ENCODE measurements around the gene PACRG. TPM values are rescaled to one million over a fixed set of nuclear protein-coding genes. Genes with fewer than 3 reads are reported as not detected.
A peak's percentile ranks its signal among the peaks of the same experiment; 100 is the strongest.

Gene PACRG
- polyA plus RNA-seq, 2 of the 4 experiments (the other 2 are of a cell fraction) = 0.14 to 0.30 TPM

GRCh38 chr6:162814426-162814973 is 86.7 kb downstream of the PACRG start (continued):
- TF ChIP-seq ATOH8 (CRISPR knock-in tag; IDR thresholded peaks at IDR 0.05; ENCODE audit: low read depth) (no peak), HOXB13 (CRISPR knock-in tag; IDR thresholded peaks at IDR 0.05; ENCODE audit: low read depth) (no peak), USF2 (IDR thresholded peaks at IDR 0.05) (no peak), NFE2L2 (conservative IDR thresholded peaks at IDR 0.05; ENCODE audit: low read length) (no peak)

GRCh38 chr6:162817196-162817595 is 89.4 kb downstream of the PACRG start:
- Histone ChIP-seq H3K27ac (no peak overlapping the region), H3K9me3 (no peaks in the 10 kb centered on the region), H3K4me2 (no peak overlapping the region), H3K4me1 (no peaks in the 10 kb centered on the region), H3K4me3 (no peak overlapping the region)
- 17% methylated on average over 6 of the region's 6 CpGs for WGBS (ENCODE audit: missing lambda C conversion rate)
- no peak for DNase-seq (ENCODE audit: low read depth in 1 of 2, low spot score in 1 of 2)
- FAIRE-seq = no peak
- ChIA-PET CTCF (no interaction called here), POLR2A (no interaction called here)
- TF ChIP-seq POLR2AphosphoS2 (conservative IDR thresholded peaks at IDR 0.05; ENCODE audit: low read length) (no peak), ZC3H11A (IDR thresholded peaks at IDR 0.05) (no peak), KDM5A (IDR thresholded peaks at IDR 0.05) (no peak), MAX (IDR thresholded peaks at IDR 0.05) (no peak), CBX2 (IDR thresholded peaks at IDR 0.05; ENCODE audit: borderline replicate concordance, low read depth) (no peak), FOSL2 (IDR thresholded peaks at IDR 0.05) (no peak), FOSL2 (CRISPR knock-in tag; IDR thresholded peaks at IDR 0.05) (no peak), NFE2L2 (conservative IDR thresholded peaks at IDR 0.05; ENCODE audit: low read length) (no peak), EHMT2 (IDR thresholded peaks at IDR 0.05; ENCODE audit: low read depth) (no peak), MAZ (IDR thresholded peaks at IDR 0.05; ENCODE audit: borderline replicate concordance, low read depth, low read length) (no peak), RCOR1 (IDR thresholded peaks at IDR 0.05; ENCODE audit: low read depth, low read length) (no peak), SMC3 (IDR thresholded peaks at IDR 0.05) (no peak), HES2 (IDR thresholded peaks at IDR 0.05) (no peak), TP53 (CRISPR knock-in tag; IDR thresholded peaks at IDR 0.05) (no peak), CHD4 (IDR thresholded peaks at IDR 0.05; ENCODE audit: borderline replicate concordance) (no peak), BCL3 (IDR thresholded peaks at IDR 0.05) (no peak), POLR2A (IDR thresholded peaks at IDR 0.05; ENCODE audit: low read length) (no peak), HOXB5 (CRISPR knock-in tag; IDR thresholded peaks at IDR 0.05) (no peak), USF2 (IDR thresholded peaks at IDR 0.05) (no peak), GATA3 (IDR thresholded peaks at IDR 0.05; ENCODE audit: borderline replicate concordance) (no peak)
- ATAC-seq = no peak

GRCh38 chr6:162819284-162819683 is 91.5 kb downstream of the PACRG start:
- ChIA-PET POLR2A (no interaction called here), CTCF (no interaction called here)
- no peak for TF ChIP-seq ZSCAN20 (CRISPR knock-in tag; IDR thresholded peaks at IDR 0.05)
- TF ChIP-seq MAFK (IDR thresholded peaks at IDR 0.05; ENCODE audit: partially characterized antibody) = peak; percentile 39
- WGBS (ENCODE audit: missing lambda C conversion rate) = 10% methylated on average over 2 of the region's 2 CpGs
- Histone ChIP-seq H3K4me2 (no peak overlapping the region), H3K9me3 (no peaks in the 10 kb centered on the region), H3K4me3 (no peak overlapping the region), H3K27ac (no peak overlapping the region), H3K4me1 (no peaks in the 10 kb centered on the region)
- DNase-seq (ENCODE audit: low read depth in 1 of 2, low spot score in 1 of 2) (no peak), ATAC-seq (no peak), FAIRE-seq (no peak)
